ENCODE results near the gene AADACL2.

DNA sequence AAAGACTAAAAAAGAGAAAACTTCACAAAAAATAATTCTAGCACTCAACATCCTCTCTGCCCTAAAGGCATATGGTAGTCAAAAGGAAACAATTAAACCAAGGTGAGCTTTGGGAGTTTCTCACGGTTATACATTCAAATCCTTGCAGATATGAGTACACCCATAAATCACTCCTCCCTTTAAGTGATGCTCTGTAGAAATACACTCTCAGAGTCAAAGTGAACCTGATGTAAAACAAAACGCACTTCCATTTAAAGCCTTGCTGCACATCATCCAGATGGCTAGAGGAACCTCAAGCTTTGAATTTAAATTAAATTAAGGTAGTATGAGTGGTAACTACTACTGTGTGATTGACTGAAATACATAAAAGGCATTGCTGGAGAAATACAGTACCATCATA is 44.2 kb downstream of the AADACL2 start:
- TF ChIP-seq CTCF (IDR thresholded peaks at IDR 0.05) = no peak
- no peak for TF ChIP-seq EZH2 (IDR thresholded peaks at IDR 0.05; ENCODE audit: borderline replicate concordance, insufficient read depth, low read depth, low read length, poor library complexity, severe bottlenecking)

All from B cell (primary cell).